ENCODE results near the gene SPRED1. TPM values are rescaled to one million over a fixed set of nuclear protein-coding genes. Genes with fewer than 3 reads are reported as not detected.

The SPRED1 gene
- total and polyA plus RNA-seq, 2 donors (not counting 1 experiment from before 2014, with no cell fraction given), result 0.09 to 2.1 TPM

DNA sequence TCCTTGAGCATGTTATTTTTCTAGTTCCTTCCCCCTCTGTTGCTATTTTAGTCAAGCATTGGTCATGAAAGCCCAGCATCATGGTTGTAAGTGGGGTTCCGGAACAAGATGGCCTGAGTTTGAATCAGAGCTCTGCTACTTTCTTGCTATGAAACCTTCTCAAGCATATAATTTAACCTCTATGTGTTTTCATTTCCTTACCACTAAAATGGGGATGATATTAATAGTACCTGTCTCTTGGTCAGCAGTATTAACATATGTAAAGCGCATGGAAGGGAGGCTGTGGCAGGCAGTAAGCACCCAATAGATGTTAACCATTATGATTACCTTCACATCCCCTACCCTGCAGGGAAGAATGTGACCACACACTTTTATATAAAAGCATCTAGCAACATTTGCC, 14.3 kb upstream of the SPRED1 start:
- Histone ChIP-seq H3K4me1 (ENCODE audit: control insufficient read depth in 2 of 2, insufficient read depth in 2 of 2, low read length in 2 of 2) (peaks cover 3 to 10% of the 10 kb centered on the region in 2 donors), H3K4me3 (ENCODE audit: control extremely low read depth in 1 of 5, extremely low read depth in 1 of 5, insufficient read depth in 1 of 5, low read depth in 2 of 5, low read length in 4 of 5) (no peak overlapping the region), H3K27ac (ENCODE audit: low read length in 2 of 2) (no peak overlapping the region), H4K20me1 (ENCODE audit: control insufficient read depth, insufficient read depth, low read length, poor library complexity, severe bottlenecking) (no peaks in the 10 kb centered on the region), H3K79me2 (ENCODE audit: control insufficient read depth, insufficient read depth, low read length) (no peaks in the 10 kb centered on the region), H2AFZ (ENCODE audit: insufficient read depth, low read depth, low read length, poor library complexity, severe bottlenecking) (no peak overlapping the region), H3K4me2 (replicated peaks; ENCODE audit: low read depth, low read length, poor library complexity, severe bottlenecking) (no peak overlapping the region), H3K9me3 (ENCODE audit: control extremely low read depth in 1 of 3, control insufficient read depth in 2 of 3, insufficient read depth in 1 of 3, low read length in 2 of 3) (no peaks in the 10 kb centered on the region), H3K36me3 (replicated peaks in 1 of 2; ENCODE audit: control extremely low read depth in 1 of 2, control insufficient read depth in 1 of 2, extremely low read depth in 1 of 2, insufficient read depth in 2 of 2, low read length in 1 of 2) (no peaks in the 10 kb centered on the region), H3K9ac (ENCODE audit: low read length) (no peak overlapping the region), H3K27me3 (replicated peaks in 1 of 4; ENCODE audit: control extremely low read depth in 1 of 4, control insufficient read depth in 3 of 4, insufficient read depth in 4 of 4, low read length in 3 of 4) (no peaks in the 10 kb centered on the region)
- POLR2A ChIA-PET, result no interaction called here
- Mint-ChIP-seq H3K9me3 (ENCODE audit: insufficient read depth) (no peaks in the 10 kb centered on the region), H3K27me3 (peaks cover 12% of the 10 kb centered on the region), H3K27ac (no peak overlapping the region), H3K4me3 (no peak overlapping the region), H3K4me1 (peaks cover 14% of the 10 kb centered on the region)
- intact Hi-C loops (cut with micrococcal nuclease), result no loop called here
- no CpG with 5 or more reads among the region's 2 CpGs for WGBS (ENCODE audit: insufficient coverage)
- DNase-seq (no peak), ATAC-seq (ENCODE audit: low read depth) (no peak)
- CTCF ChIA-PET, result no interaction called here
- TF ChIP-seq, protein P1, sequence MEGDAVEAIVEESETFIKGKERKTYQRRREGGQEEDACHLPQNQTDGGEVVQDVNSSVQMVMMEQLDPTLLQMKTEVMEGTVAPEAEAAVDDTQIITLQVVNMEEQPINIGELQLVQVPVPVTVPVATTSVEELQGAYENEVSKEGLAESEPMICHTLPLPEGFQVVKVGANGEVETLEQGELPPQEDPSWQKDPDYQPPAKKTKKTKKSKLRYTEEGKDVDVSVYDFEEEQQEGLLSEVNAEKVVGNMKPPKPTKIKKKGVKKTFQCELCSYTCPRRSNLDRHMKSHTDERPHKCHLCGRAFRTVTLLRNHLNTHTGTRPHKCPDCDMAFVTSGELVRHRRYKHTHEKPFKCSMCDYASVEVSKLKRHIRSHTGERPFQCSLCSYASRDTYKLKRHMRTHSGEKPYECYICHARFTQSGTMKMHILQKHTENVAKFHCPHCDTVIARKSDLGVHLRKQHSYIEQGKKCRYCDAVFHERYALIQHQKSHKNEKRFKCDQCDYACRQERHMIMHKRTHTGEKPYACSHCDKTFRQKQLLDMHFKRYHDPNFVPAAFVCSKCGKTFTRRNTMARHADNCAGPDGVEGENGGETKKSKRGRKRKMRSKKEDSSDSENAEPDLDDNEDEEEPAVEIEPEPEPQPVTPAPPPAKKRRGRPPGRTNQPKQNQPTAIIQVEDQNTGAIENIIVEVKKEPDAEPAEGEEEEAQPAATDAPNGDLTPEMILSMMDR (IDR thresholded peaks at IDR 0.05), result no peak
- no peak for TF ChIP-seq EZH2 (IDR thresholded peaks at IDR 0.05; ENCODE audit: borderline replicate concordance, insufficient read depth, low read depth, low read length, poor library complexity, severe bottlenecking)

DNA sequence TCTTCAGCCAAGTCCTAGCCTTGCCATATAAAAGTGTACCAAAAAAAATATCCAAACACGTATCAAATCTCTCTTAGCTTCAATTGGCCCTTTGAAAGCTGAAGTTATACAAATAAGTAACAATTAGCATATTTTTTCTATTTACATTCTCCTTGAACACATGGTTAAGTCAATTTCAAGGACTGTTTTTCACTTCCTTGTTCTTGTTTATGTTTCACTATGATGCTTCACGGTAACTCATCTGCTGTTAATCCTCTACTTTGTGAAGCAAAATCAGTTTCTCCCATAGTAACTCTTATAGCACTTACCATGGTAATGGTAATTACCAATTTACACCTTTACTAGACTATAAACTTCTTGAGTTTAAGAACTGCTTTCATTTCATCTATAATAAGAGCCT, 10.6 kb upstream of the SPRED1 start:
- Histone ChIP-seq H3K27me3 (replicated peaks in 1 of 4; ENCODE audit: control extremely low read depth in 1 of 4, control insufficient read depth in 3 of 4, insufficient read depth in 4 of 4, low read length in 3 of 4) (no peaks in the 10 kb centered on the region), H3K36me3 (replicated peaks in 1 of 2; ENCODE audit: control extremely low read depth in 1 of 2, control insufficient read depth in 1 of 2, extremely low read depth in 1 of 2, insufficient read depth in 2 of 2, low read length in 1 of 2) (no peaks in the 10 kb centered on the region), H3K9ac (ENCODE audit: low read length) (no peak overlapping the region), H3K4me2 (replicated peaks; ENCODE audit: low read depth, low read length, poor library complexity, severe bottlenecking) (peak overlapping the region; percentile 37), H4K20me1 (ENCODE audit: control insufficient read depth, insufficient read depth, low read length, poor library complexity, severe bottlenecking) (no peaks in the 10 kb centered on the region), H3K4me1 (ENCODE audit: control insufficient read depth in 2 of 2, insufficient read depth in 2 of 2, low read length in 2 of 2) (peaks cover 3 to 10% of the 10 kb centered on the region in 2 donors), H3K27ac (ENCODE audit: low read length in 2 of 2) (no peak overlapping the region), H2AFZ (ENCODE audit: insufficient read depth, low read depth, low read length, poor library complexity, severe bottlenecking) (no peak overlapping the region), H3K79me2 (ENCODE audit: control insufficient read depth, insufficient read depth, low read length) (no peaks in the 10 kb centered on the region), H3K9me3 (ENCODE audit: control extremely low read depth in 1 of 3, control insufficient read depth in 2 of 3, insufficient read depth in 1 of 3, low read length in 2 of 3) (no peaks in the 10 kb centered on the region), H3K4me3 (ENCODE audit: control extremely low read depth in 1 of 5, extremely low read depth in 1 of 5, insufficient read depth in 1 of 5, low read depth in 2 of 5, low read length in 4 of 5) (no peak overlapping the region)
- Mint-ChIP-seq H3K27me3 (peaks cover 21% of the 10 kb centered on the region), H3K27ac (no peak overlapping the region), H3K4me1 (peaks cover 14% of the 10 kb centered on the region), H3K9me3 (ENCODE audit: insufficient read depth) (no peaks in the 10 kb centered on the region), H3K4me3 (no peak overlapping the region)
- peak; percentile 21 for ATAC-seq (ENCODE audit: low read depth)
- ChIA-PET POLR2A (no interaction called here), CTCF (no interaction called here)
- peak; percentile 14 for DNase-seq
- WGBS (ENCODE audit: insufficient coverage), result 0% methylated on average over 1 of the region's 2 CpGs
- TF ChIP-seq, protein P1 (IDR thresholded peaks at IDR 0.05), result no peak
- no peak for TF ChIP-seq EZH2 (IDR thresholded peaks at IDR 0.05; ENCODE audit: borderline replicate concordance, insufficient read depth, low read depth, low read length, poor library complexity, severe bottlenecking)
- intact Hi-C loops (cut with micrococcal nuclease), result no loop called here
